ENCODE data around the gene TBC1D30. TPM values are rescaled to one million over a fixed set of nuclear protein-coding genes. Genes with fewer than 3 reads are reported as not detected.
"Not testable (repeated sequence)": the region's sequence is repeated elsewhere in the genome, so short reads cannot be mapped to it uniquely, and the experiment has no call there.

Gene TBC1D30
- total RNA-seq, 4 donors from 2014 or later, result 2.6 to 20.9 (median 9.3) TPM

DNA sequence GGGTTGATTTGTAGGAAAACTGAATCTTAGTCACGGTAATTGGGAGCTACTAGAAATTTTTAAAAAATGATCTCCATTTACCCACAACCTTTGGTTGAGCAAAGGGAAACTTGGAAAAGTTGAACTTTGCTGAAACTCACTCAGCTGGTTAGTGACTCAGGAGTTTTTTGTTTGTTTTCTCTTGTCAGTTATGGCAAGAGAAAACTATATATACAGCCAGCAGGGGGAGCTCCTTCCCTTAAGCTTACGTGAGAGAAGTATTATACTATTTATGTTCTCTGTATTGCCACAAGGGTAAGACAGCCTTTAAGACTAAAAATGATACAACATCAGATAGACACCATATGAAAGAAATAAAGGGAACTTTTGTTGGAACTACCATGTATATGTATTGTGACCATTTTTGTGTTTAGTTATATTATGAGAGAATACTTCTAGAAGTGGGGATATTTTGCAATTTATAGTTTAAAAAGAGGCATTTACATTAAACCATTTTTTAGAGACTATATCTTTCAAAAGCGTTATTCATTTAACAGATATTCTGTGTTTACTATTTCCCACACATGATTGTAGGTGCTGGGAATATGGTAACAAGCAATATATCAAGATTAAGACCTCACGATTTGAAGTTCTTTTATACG lies 28.1 kb upstream of the TBC1D30 start:
- DNase-seq (ENCODE audit: low spot score) (peak; percentile 29), ATAC-seq (ENCODE audit: low FRiP score) (peak; percentile 93)
- TF ChIP-seq, protein P1, sequence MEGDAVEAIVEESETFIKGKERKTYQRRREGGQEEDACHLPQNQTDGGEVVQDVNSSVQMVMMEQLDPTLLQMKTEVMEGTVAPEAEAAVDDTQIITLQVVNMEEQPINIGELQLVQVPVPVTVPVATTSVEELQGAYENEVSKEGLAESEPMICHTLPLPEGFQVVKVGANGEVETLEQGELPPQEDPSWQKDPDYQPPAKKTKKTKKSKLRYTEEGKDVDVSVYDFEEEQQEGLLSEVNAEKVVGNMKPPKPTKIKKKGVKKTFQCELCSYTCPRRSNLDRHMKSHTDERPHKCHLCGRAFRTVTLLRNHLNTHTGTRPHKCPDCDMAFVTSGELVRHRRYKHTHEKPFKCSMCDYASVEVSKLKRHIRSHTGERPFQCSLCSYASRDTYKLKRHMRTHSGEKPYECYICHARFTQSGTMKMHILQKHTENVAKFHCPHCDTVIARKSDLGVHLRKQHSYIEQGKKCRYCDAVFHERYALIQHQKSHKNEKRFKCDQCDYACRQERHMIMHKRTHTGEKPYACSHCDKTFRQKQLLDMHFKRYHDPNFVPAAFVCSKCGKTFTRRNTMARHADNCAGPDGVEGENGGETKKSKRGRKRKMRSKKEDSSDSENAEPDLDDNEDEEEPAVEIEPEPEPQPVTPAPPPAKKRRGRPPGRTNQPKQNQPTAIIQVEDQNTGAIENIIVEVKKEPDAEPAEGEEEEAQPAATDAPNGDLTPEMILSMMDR (IDR thresholded peaks at IDR 0.05), result peak in 1 of 3 donors; percentile 18

DNA sequence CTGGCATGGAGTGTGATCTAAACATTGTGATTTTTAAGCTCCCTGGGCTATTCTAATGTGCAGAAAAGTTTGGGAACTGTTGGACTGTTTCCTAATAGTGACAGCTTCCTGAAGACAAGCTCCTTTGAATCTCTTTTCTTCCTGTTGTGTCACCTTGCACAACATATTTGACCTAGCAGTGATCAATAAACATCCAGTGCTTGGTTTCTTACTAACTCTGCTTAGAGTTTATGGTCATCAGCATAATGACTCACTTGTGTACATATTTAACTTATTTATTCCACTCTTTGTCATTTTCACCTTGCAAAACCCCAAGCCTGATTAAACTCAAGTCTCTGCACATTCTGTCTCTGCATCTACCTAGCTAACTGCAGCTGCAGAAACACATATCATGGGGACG lies 27.3 kb upstream of the TBC1D30 start:
- ATAC-seq (ENCODE audit: low FRiP score) (no peak), DNase-seq (ENCODE audit: low spot score) (no peak)
- TF ChIP-seq, protein P1 (IDR thresholded peaks at IDR 0.05), result no peak

DNA sequence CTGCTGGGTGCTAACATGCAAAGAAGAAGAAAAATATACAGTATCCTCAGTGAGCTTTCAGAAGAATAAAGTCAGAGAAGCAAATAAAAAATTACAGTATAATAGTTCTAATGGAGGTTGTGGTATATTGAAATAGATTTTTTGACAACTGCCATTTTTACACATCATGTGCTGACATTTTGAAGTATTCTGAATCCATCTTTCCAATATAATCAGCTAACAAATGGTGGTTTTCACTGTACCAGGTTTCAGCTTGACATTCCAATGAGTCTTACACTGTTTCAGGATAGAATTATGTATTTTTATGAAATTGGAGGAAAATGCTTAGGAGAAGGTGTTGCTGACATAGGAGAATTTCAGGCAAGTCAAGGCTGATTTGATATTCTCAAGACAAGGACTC lies 26.3 kb upstream of the TBC1D30 start:
- DNase-seq (ENCODE audit: low spot score) (no peak), ATAC-seq (ENCODE audit: low FRiP score) (no peak)
- TF ChIP-seq, protein P1 (IDR thresholded peaks at IDR 0.05), result no peak

DNA sequence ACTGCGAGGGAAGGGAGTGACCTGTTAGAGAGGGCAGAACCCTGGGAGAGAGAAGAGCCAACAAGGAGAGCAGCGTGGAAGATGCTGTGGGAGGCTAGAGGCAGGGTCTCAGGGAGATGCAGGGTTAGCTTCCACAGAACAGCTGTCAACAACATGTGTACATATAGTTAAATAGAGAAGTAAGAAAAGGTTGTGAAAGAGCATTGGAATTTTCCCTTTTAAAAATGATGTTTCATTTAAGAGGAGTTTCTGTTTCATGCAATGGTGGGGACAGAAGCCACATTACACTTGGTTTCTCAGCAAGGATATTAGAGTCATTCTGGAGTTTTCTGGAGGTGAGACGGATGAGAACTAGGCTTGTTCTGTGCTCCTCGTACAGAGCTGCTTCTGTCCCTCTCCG lies 23.8 kb upstream of the TBC1D30 start:
- DNase-seq (ENCODE audit: low spot score) (no peak), ATAC-seq (ENCODE audit: low FRiP score) (no peak)
- TF ChIP-seq, protein P1 (IDR thresholded peaks at IDR 0.05), result no peak

DNA sequence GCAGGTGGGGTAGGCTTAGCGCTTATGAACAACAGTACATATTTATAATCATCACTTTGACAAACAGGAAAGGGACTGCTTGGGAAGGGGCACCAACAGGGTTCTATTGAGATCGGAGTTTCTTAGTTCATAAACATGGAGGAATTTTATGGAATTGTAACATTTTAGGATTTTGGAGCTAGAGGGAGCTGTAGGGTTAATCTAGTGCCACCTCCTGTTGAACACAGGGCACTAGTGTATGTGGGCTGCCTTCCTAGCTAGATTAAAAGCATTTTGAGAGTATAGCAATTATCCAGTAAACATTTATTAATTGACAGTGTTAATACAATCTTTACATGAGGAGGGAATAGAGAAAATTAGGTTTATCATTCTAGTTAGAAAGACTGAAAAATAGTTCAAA lies 23.1 kb upstream of the TBC1D30 start:
- TF ChIP-seq, protein P1 (IDR thresholded peaks at IDR 0.05), result no peak
- no peak for ATAC-seq (ENCODE audit: low FRiP score)
- no peak for DNase-seq (ENCODE audit: low spot score)

DNA sequence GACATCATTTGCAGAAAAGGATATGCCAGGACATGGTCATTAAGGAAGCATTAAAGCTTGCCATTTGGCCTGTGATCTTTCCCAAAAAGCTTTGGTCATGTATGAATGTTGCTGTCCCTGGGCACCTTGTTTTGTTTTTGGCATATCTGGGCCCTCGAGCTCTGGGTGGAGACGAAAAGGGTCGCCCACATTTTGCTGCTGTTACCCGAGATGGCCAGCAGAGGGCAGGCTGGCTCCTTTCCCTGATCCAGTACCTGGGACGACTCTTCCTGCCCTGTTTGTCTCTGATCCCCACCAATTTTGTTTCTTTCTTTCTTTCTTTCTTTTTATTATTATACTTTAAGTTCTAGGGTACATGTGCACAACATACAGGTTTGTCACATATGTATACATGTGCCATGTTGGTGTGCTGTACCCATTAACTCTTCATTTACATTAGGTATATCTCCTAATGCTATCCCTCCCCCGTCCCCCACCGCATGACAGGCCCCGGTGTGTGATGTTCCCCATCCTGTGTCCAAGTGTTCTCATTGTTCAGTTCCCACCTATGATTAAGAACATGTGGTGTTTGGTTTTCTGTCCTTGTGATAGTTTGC lies 22.2 kb upstream of the TBC1D30 start:
- DNase-seq (ENCODE audit: low spot score), result not testable (repeated sequence)
- ATAC-seq (ENCODE audit: low FRiP score), result peak; percentile 66

DNA sequence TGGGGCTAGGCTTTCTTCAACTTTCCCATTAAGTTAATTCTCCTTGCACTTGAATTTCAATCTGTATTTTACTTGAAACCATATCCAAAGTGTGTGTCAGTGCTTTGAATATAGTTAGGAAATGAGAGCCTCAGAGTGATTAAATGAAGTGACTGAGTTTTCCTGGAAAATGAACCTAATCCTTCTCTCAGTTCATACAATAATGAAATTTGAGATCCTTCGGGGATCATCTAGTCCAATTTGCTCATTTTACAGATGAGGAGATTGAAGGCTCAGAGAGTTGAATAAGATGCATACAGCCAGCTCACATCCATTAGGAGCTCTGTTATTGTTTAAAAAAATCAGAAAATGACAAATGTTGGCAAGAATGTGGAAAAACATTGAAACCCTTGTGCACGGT lies 18.3 kb upstream of the TBC1D30 start:
- DNase-seq (ENCODE audit: low spot score), result no peak
- TF ChIP-seq, protein P1 (IDR thresholded peaks at IDR 0.05), result no peak
- no peak for ATAC-seq (ENCODE audit: low FRiP score)

All from omental fat pad (tissue), 4 donors.